GM12801 (cell line): ENCODE data around the gene GOT2.

Source experiments
- CTCF ChIP-seq: IDR thresholded peaks from one replicate; pipeline ENCODE4 v1.5.1; 2011; ENCODE audit warnings: control low read depth; ENCODE audit not compliant: insufficient read length; ENCODE audit errors: extremely low read depth

Gene GOT2

GRCh38 chr16:58730724-58731370 is 3.3 kb downstream of the GOT2 start:
- no peak for TF ChIP-seq CTCF

GRCh38 chr16:58727796-58728568 is 6.1 kb downstream of the GOT2 start:
- no peak for TF ChIP-seq CTCF

- no peak for TF ChIP-seq CTCF
Measured at GRCh38 chr16:58727028-58727781, 6.9 kb downstream of the GOT2 start.

DNA sequence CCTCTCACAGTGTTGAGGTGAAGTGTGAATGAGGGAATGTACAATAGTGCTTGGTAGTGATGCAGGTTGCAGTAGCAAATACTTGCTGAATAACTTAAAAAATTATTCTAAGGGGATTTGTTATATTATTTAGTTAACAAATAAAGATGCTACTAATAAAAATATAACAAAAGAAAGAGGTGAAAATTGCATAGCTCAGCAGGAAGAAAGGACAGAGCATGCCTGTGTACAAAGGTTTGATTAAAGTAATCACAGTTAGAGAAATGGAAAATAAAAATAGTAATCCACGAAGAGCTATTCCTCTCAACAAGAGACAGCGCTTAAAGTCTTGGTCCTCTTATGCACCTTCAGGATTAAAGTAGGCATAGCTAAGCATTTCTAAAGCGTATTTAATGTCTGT is 11.0 kb downstream of the GOT2 start:
- no peak for TF ChIP-seq CTCF

GRCh38 chr16:58717994-58718393 is 16.1 kb downstream of the GOT2 start:
- no peak for TF ChIP-seq CTCF

DNA sequence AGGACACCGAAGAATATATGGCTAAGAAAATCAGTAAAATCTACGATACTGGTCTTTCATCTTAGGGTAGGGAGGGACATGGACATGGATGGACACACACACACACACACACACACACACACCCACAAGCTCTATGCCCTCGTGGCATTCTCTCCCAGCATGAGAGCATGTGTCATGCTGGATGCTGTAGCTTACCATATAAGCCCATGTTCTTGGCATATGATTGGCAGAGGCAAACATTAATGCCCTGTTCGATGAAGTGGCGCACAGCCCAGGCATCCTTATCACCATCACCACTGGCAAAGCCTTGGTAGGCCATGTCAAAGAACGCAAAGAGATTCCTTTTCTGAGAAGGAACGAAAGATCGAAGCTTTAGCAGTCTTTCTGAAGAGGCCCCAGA is 17.6 kb downstream of the GOT2 start:
- TF ChIP-seq CTCF = no peak

DNA sequence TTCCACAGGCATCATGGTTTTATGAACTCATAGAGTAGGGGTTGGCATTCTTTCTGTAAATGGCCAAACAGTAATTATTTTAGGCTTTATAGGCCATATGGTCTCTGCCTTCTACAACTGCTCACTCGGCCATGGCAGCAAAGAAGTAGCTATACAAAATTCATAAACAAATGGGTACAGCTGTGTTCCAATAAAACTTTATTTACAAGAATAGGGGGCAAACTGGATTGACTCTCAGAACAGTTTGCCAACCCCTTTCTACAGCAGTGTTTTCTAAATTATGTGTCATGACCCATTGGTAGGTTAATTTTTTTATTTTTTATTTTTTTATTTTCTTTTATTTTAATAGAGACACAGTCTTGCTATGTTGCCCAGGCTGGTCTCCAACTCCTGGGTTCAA is 20.4 kb downstream of the GOT2 start:
- no peak for TF ChIP-seq CTCF
